Neutrophil (primary cell): ENCODE measurements around the gene STXBP5.

Source experiments
- H3K27ac ChIP-seq: fragments of 200-600 bp; sonication (generic); 2 replicates; pipeline ENCODE4 v1.5.1; 2016; ENCODE audit warnings: mild to moderate bottlenecking, moderate library complexity
- H3K27me3 ChIP-seq: fragments of 200-600 bp; sonication (generic); 2 replicates; pipeline ENCODE4 v1.6.0; 2016; ENCODE audit warnings: mild to moderate bottlenecking
- H3K36me3 ChIP-seq: fragments of 200-600 bp; sonication (generic); 2 replicates; pipeline ENCODE4 v1.5.1; 2017
- H3K4me1 ChIP-seq, 2 experiments: fragments of 200-600 bp in 1 of 2; sonication (generic) in 1 of 2; 1 replicate in 1 of 2; 2 replicates in 1 of 2; pipeline versions ENCODE4 v1.5.1 to v1.6.1; 2013 to 2016; ENCODE audit warnings: low read depth in 1 of 2, low read length in 1 of 2, mild to moderate bottlenecking in 1 of 2, moderate library complexity in 1 of 2; ENCODE audit not compliant: control insufficient read depth in 1 of 2, insufficient read depth in 1 of 2
- H3K4me3 ChIP-seq, 2 experiments: fragments of 200-600 bp in 1 of 2; sonication (generic) in 1 of 2; 1 replicate in 1 of 2; 2 replicates in 1 of 2; pipeline ENCODE4 v1.5.1; 2013 to 2016; ENCODE audit warnings: low read depth in 1 of 2, low read length in 1 of 2, mild to moderate bottlenecking in 1 of 2, moderate library complexity in 1 of 2
- H3K9me3 ChIP-seq: fragments of 200-600 bp; sonication (generic); 2 replicates; pipeline ENCODE4 v1.5.1; 2016
- CTCF ChIP-seq: fragments of 200-600 bp; sonication (generic); IDR thresholded peaks from 2 replicates; pipeline ENCODE4 v1.5.1; 2016; ENCODE audit warnings: antibody characterized with exemption

The STXBP5 gene

GRCh38 chr6:147170269-147170668, 33.9 kb upstream of the STXBP5 start:
- TF ChIP-seq CTCF, result no peak
- no peaks in the 10 kb centered on the region for H3K4me1 ChIP-seq

GRCh38 chr6:147173140-147173539, 31.1 kb upstream of the STXBP5 start:
- TF ChIP-seq CTCF, result no peak
- Histone ChIP-seq H3K4me3 (no peak overlapping the region), H3K36me3 (no peaks in the 10 kb centered on the region), H3K27me3 (no peaks in the 10 kb centered on the region), H3K4me1 (no peaks in the 10 kb centered on the region), H3K9me3 (no peaks in the 10 kb centered on the region), H3K27ac (no peak overlapping the region)

More at GRCh38 chr6:147170269-147170668, 33.9 kb upstream of the STXBP5 start:
- Histone ChIP-seq H3K9me3 (no peaks in the 10 kb centered on the region), H3K27me3 (no peaks in the 10 kb centered on the region), H3K36me3 (no peaks in the 10 kb centered on the region), H3K4me3 (no peak overlapping the region), H3K27ac (no peak overlapping the region)

- no peaks in the 10 kb centered on the region for H3K9me3 ChIP-seq
- no peaks in the 10 kb centered on the region for H3K27me3 ChIP-seq
- no peak for TF ChIP-seq CTCF
- H3K36me3 ChIP-seq, result no peaks in the 10 kb centered on the region
- no peaks in the 10 kb centered on the region for H3K4me1 ChIP-seq
- no peak overlapping the region for H3K27ac ChIP-seq
- H3K4me3 ChIP-seq, result no peak overlapping the region
These were observed 30.4 kb upstream of the STXBP5 start for GRCh38 chr6:147173675-147174308.

GRCh38 chr6:147176795-147177194, 27.4 kb upstream of the STXBP5 start:
- Histone ChIP-seq H3K4me1 (peaks cover 0 to under 1% of the 10 kb centered on the region in 2 experiments), H3K36me3 (no peaks in the 10 kb centered on the region), H3K27ac (no peak overlapping the region), H3K9me3 (no peaks in the 10 kb centered on the region), H3K4me3 (no peak overlapping the region), H3K27me3 (no peaks in the 10 kb centered on the region)
- no peak for TF ChIP-seq CTCF

- Histone ChIP-seq H3K4me3 (no peak overlapping the region), H3K9me3 (no peaks in the 10 kb centered on the region), H3K27ac (no peak overlapping the region), H3K27me3 (no peaks in the 10 kb centered on the region), H3K4me1 (peaks cover 5 to 6% of the 10 kb centered on the region in 2 experiments), H3K36me3 (no peaks in the 10 kb centered on the region)
- TF ChIP-seq CTCF, result no peak
These were observed 26.9 kb upstream of the STXBP5 start for GRCh38 chr6:147177286-147177685.

- Histone ChIP-seq H3K27ac (no peak overlapping the region), H3K9me3 (no peaks in the 10 kb centered on the region), H3K27me3 (no peaks in the 10 kb centered on the region), H3K36me3 (no peaks in the 10 kb centered on the region), H3K4me3 (no peak overlapping the region), H3K4me1 (peaks cover 8% of the 10 kb centered on the region in 2 experiments)
- TF ChIP-seq CTCF, result no peak
These were observed 25.9 kb upstream of the STXBP5 start for GRCh38 chr6:147178355-147178754.
